HEK293T (cell line): ENCODE results near the gene EIF2B5.
"Not testable (repeated sequence)": the region's sequence is repeated elsewhere in the genome, so short reads cannot be mapped to it uniquely, and the experiment has no call there.

Experiments used
- CTCF ChIA-PET: fragments of 350-600 bp; formaldehyde crosslinking; extraction: SDS; loops from one replicate; lab custom pipeline; 2021; ENCODE audit warnings: antibody characterized with exemption, inconsistent platforms; lab: Yijun Ruan, JAX
- POLR2A ChIA-PET: fragments of 350-600 bp; formaldehyde crosslinking; extraction: SDS; loops from one replicate; lab custom pipeline; 2020; ENCODE audit warnings: antibody characterized with exemption, inconsistent platforms; lab: Yijun Ruan, JAX
- DNase-seq: peaks from one replicate; pipeline ENCODE4 v3.0.0; 2012; ENCODE audit warnings: mixed read lengths; ENCODE audit errors: extremely low spot score
- ARNT ChIP-seq: fragments of 450-650 bp; IDR thresholded peaks from 2 replicates; pipeline ENCODE4 v1.6.1; 2017; ENCODE audit warnings: mild to moderate bottlenecking
- BHLHE40 ChIP-seq: fragments of 450-650 bp; IDR thresholded peaks from 2 replicates; pipeline ENCODE4 v1.6.1; 2016; ENCODE audit warnings: mild to moderate bottlenecking, moderate library complexity, borderline replicate concordance
- CTBP1 ChIP-seq: fragments of 450-650 bp; IDR thresholded peaks from 2 replicates; pipeline ENCODE4 v1.6.1; 2016; ENCODE audit warnings: borderline replicate concordance
- ELF4 ChIP-seq: fragments of 450-650 bp; IDR thresholded peaks from 2 replicates; pipeline ENCODE4 v1.6.1; 2017; ENCODE audit warnings: antibody characterized with exemption
- FOXA1 ChIP-seq: fragments of 450-650 bp; IDR thresholded peaks from 2 replicates; pipeline ENCODE4 v1.6.1; 2016; ENCODE audit warnings: mild to moderate bottlenecking
- FOXK2 ChIP-seq: fragments of 450-650 bp; IDR thresholded peaks from 2 replicates; pipeline ENCODE4 v1.6.1; 2016; ENCODE audit warnings: mild to moderate bottlenecking
- FOXM1 ChIP-seq: fragments of 450-650 bp; IDR thresholded peaks from 2 replicates; pipeline ENCODE4 v1.6.1; 2017; ENCODE audit warnings: mild to moderate bottlenecking, borderline replicate concordance
- HDGF ChIP-seq: fragments of 450-650 bp; IDR thresholded peaks from 2 replicates; pipeline ENCODE4 v1.6.1; 2017; ENCODE audit warnings: antibody characterized with exemption, borderline replicate concordance
- L3MBTL2 ChIP-seq: fragments of 450-650 bp; conservative IDR thresholded peaks from 2 replicates; pipeline ENCODE4 v1.6.1; 2016; ENCODE audit warnings: mild to moderate bottlenecking
- LEF1 ChIP-seq: fragments of 450-650 bp; IDR thresholded peaks from 2 replicates; pipeline ENCODE4 v1.6.1; 2017; ENCODE audit warnings: mild to moderate bottlenecking, borderline replicate concordance
- NFRKB ChIP-seq: fragments of 450-650 bp; IDR thresholded peaks from 2 replicates; pipeline ENCODE4 v1.6.1; 2016; ENCODE audit warnings: mild to moderate bottlenecking, moderate library complexity
- PKNOX1 ChIP-seq: fragments of 450-650 bp; IDR thresholded peaks from 2 replicates; pipeline ENCODE4 v1.6.1; 2016
- SP1 ChIP-seq: fragments of 450-650 bp; IDR thresholded peaks from 2 replicates; pipeline ENCODE4 v1.6.1; 2017
- SUZ12 ChIP-seq: fragments of 450-650 bp; IDR thresholded peaks from 2 replicates; pipeline ENCODE4 v1.6.1; 2016; ENCODE audit warnings: mild to moderate bottlenecking
- TARDBP ChIP-seq: fragments of 450-650 bp; IDR thresholded peaks from 2 replicates; pipeline ENCODE4 v1.6.1; 2016
- ZNF384 ChIP-seq: fragments of 450-650 bp; IDR thresholded peaks from 2 replicates; pipeline ENCODE4 v1.6.1; 2016

Gene EIF2B5

GRCh38 chr3:184099806-184100686 is 35.1 kb upstream of the EIF2B5 start:
- DNase-seq, result no peak
- TF ChIP-seq HDGF (no peak), ZNF384 (no peak), ELF4 (no peak), LEF1 (no peak), SUZ12 (no peak), PKNOX1 (no peak), BHLHE40 (no peak), FOXM1 (no peak), L3MBTL2 (no peak), ARNT (no peak), FOXK2 (no peak), FOXA1 (no peak), CTBP1 (no peak), TARDBP (no peak)
- POLR2A ChIA-PET, result no interaction called here
- CTCF ChIA-PET, result no interaction called here

DNA sequence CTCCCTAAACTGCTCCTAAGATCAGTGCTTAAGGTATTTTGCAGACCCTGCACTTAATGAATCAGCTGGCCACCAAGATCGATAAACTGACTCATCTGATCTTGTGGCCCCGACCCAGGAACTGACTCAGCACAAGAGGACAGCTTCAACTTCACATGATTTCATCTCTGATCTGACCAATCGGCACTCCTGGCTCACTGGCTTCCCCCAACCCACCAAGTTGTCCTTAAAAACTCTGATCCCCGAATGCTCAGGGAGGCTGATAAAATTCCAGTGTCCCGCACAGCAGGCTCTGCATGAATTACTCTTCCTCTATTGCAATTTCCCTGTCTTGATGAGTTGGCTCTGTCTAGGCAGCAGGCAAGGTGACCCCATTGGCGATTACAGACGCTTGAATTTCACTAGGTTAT is 24.8 kb upstream of the EIF2B5 start:
- POLR2A ChIA-PET, result no interaction called here
- CTCF ChIA-PET, result no interaction called here
- TF ChIP-seq LEF1 (no peak), ARNT (no peak), FOXM1 (no peak)
- no peak for DNase-seq

- POLR2A ChIA-PET, result no interaction called here
- TF ChIP-seq ARNT (no peak), L3MBTL2 (no peak), ZNF384 (no peak), NFRKB (no peak), ELF4 (no peak), SP1 (no peak), HDGF (no peak), FOXA1 (no peak)
- no peak for DNase-seq
- CTCF ChIA-PET, result no interaction called here
Observed at GRCh38 chr3:184116017-184116416, 19.1 kb upstream of the EIF2B5 start.

DNA sequence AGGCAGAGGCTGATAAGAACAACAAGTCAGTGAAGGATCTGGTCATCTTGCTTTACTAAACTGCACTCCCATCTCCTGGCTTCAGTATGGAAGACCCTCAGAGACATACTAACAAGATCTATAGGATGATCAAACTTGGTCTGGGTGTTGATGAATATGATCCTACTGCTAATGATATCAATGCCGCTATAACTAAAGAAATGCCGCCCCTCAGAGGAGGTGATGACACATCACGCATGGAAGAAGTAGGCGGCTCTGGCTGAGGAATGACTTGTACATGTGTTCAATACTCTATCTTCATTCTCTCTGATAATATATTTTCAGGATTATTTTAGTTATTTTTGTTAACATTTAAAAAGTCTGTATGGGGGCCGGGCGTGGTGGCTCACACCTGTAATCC is 17.5 kb upstream of the EIF2B5 start:
- ChIA-PET POLR2A (no interaction called here), CTCF (interaction anchor here (0.7 kb wide), 1 partner anchor 129 kb away, joined by 3 read pairs; no protein-coding TSS in a partner anchor)
- no peak for DNase-seq
- TF ChIP-seq FOXA1 (no peak), HDGF (no peak), LEF1 (no peak), ARNT (no peak), FOXK2 (no peak), ELF4 (no peak), FOXM1 (no peak), TARDBP (no peak), CTBP1 (no peak), ZNF384 (no peak), SUZ12 (no peak)

GRCh38 chr3:184121031-184121430 is 14.1 kb upstream of the EIF2B5 start:
- POLR2A ChIA-PET, DNase-seq, CTCF ChIA-PET: not testable (repeated sequence)

- POLR2A ChIA-PET, result no interaction called here
- no peak for DNase-seq
- TF ChIP-seq FOXK2 (no peak), HDGF (no peak), FOXM1 (no peak), FOXA1 (no peak), TARDBP (no peak), LEF1 (no peak), ZNF384 (no peak), PKNOX1 (no peak), L3MBTL2 (no peak), BHLHE40 (no peak), ELF4 (no peak)
- CTCF ChIA-PET, result no interaction called here
Observed at GRCh38 chr3:184126006-184126405, 9.2 kb upstream of the EIF2B5 start.

DNA sequence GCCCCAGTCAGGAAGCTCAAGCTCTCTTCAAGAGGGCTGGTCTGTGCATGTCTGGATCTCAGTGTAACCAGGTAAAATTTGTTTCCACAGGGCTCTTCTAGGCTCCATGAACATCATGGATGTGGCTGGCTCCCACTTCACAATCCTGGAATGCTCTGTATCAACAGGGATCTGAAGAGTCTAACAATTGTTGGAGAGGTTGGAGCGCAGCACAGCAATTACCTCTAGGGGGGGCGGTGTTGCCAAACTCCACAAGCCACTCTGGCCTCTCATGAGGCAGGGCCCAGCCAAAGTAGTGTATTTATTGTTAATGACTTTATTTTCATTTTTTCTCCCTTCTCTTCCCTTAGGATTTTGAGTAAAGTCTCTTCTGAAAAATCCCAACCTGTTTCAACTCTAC is 6.1 kb upstream of the EIF2B5 start:
- peak; percentile 27 for DNase-seq
- ChIA-PET POLR2A (no interaction called here), CTCF (no interaction called here)
- TF ChIP-seq L3MBTL2 (no peak), ELF4 (no peak), FOXA1 (no peak), SP1 (no peak), ARNT (no peak), FOXK2 (no peak), HDGF (no peak), SUZ12 (no peak), BHLHE40 (no peak), FOXM1 (no peak), NFRKB (no peak), CTBP1 (no peak), PKNOX1 (no peak), LEF1 (no peak), ZNF384 (no peak), TARDBP (no peak)
